GM12801 (cell line): ENCODE data around the gene SNAP47.

Source experiments
- CTCF ChIP-seq: IDR thresholded peaks from one replicate; pipeline ENCODE4 v1.5.1; 2011; ENCODE audit warnings: control low read depth; ENCODE audit not compliant: insufficient read length; ENCODE audit errors: extremely low read depth

SNAP47 gene

GRCh38 chr1:227786673-227787512 lies 51.7 kb downstream of the SNAP47 start:
- TF ChIP-seq CTCF: no peak

- no peak for TF ChIP-seq CTCF
Measured at GRCh38 chr1:227787513-227788270, 52.5 kb downstream of the SNAP47 start.

- no peak for TF ChIP-seq CTCF
Measured at GRCh38 chr1:227788271-227789083, 53.2 kb downstream of the SNAP47 start.

- no peak for TF ChIP-seq CTCF
Measured at GRCh38 chr1:227789084-227790033, 54.1 kb downstream of the SNAP47 start.

GRCh38 chr1:227790034-227790400 lies 54.8 kb downstream of the SNAP47 start:
- no peak for TF ChIP-seq CTCF

- no peak for TF ChIP-seq CTCF
Measured at GRCh38 chr1:227790868-227791267, 55.6 kb downstream of the SNAP47 start.
